ENCODE data around the gene C15orf61.

The C15orf61 gene

DNA sequence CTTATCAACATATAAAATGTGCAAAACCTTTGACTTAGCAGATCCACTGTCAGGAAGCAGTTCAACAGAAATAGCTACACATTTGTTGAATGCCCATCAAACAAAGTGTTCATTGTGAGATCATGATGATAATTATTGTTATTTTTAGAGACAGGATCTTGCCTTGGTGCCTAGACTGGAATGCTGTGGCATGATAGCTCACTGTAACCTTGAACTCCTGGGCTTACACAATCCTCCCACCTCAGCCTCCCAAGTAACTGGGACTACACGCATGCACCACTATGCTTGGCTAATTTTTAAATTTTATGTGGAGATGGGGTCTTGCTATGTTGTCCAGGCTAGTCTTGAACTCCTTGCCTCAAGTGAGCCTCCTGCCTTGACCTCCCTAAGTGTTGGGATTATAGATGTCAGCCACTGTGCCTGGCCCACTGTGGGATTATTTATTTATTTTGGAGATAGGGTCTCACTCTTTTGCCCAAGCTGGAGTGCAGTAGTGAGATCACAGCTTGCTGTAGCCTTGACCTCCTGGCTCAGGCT lies 30.3 kb downstream of the C15orf61 start:
- H3K9ac ChIP-seq (ENCODE audit: low read length): no peak overlapping the region
- no peaks in the 10 kb centered on the region for H3K9me3 ChIP-seq (ENCODE audit: control insufficient read depth, insufficient read depth, low read depth, low read length)
- H3K4me3 ChIP-seq (ENCODE audit: low read depth, low read length): no peak overlapping the region
- H3K27ac ChIP-seq (ENCODE audit: low read depth, low read length): no peak overlapping the region
- peaks cover 27% of the 10 kb centered on the region for H3K4me1 ChIP-seq (ENCODE audit: control insufficient read depth, insufficient read depth, low read length)
- H3K27me3 ChIP-seq (ENCODE audit: control insufficient read depth, insufficient read depth, low read length): no peaks in the 10 kb centered on the region
- H3K36me3 ChIP-seq (ENCODE audit: control insufficient read depth, insufficient read depth, low read length): peaks cover 10% of the 10 kb centered on the region

DNA sequence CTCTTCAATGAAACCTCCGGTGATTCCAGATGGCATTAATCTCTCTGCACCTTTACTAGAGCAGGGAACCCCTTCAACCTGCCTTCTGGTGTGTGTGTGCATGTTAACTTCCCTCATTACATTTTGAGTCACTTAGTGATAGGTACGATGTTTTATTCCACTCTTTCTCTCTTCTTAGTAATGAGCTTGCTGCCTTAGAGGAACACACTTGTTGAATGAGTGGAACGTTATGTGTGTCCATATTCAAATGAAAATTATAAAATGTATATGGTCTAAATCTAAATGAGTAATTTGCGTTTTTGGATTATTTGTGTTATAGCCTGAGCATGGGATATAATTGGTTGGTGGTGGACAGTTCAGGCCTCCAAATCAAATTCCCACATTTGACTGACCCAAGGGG lies 33.6 kb downstream of the C15orf61 start:
- Histone ChIP-seq H3K4me3 (ENCODE audit: low read depth, low read length) (no peak overlapping the region), H3K4me1 (ENCODE audit: control insufficient read depth, insufficient read depth, low read length) (peaks cover 17% of the 10 kb centered on the region), H3K9me3 (ENCODE audit: control insufficient read depth, insufficient read depth, low read depth, low read length) (peaks cover 3% of the 10 kb centered on the region; the same call in 1 of the 2 replicates), H3K27ac (ENCODE audit: low read depth, low read length) (no peak overlapping the region), H3K9ac (ENCODE audit: low read length) (no peak overlapping the region), H3K27me3 (ENCODE audit: control insufficient read depth, insufficient read depth, low read length) (no peaks in the 10 kb centered on the region), H3K36me3 (ENCODE audit: control insufficient read depth, insufficient read depth, low read length) (peaks cover 5% of the 10 kb centered on the region)

DNA sequence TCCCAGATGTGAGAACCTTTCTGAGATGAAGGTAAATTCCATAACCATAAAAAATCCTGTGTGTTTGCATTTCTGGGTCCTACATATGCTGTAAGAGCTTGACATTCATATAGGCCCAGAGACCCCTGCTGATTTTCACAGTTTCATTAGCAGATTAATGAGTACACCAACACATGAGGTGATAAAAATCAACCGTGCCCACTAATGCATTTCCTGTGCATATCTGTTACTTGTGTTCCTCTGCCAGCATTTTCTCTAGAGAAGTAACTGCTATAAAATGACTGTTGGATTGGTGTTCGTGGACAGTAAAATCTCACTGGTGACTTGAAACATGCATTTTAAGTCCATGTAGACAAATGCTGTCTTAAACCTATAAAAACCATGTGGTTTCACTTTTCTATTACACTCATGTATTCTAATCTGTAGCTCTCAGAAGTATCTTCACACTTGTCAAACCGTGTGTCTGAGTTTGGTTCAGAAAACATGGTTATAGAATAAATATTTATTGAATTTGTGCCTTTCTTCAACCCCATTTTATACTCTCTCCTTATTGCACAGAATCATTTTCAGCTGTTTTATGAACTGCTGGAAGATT lies 36.1 kb downstream of the C15orf61 start:
- Histone ChIP-seq H3K9ac (ENCODE audit: low read length) (no peak overlapping the region), H3K9me3 (ENCODE audit: control insufficient read depth, insufficient read depth, low read depth, low read length) (peaks cover 3% of the 10 kb centered on the region; the same call in 1 of the 2 replicates), H3K36me3 (ENCODE audit: control insufficient read depth, insufficient read depth, low read length) (peaks cover 3% of the 10 kb centered on the region; the same call in 1 of the 2 replicates), H3K27ac (ENCODE audit: low read depth, low read length) (no peak overlapping the region), H3K4me3 (ENCODE audit: low read depth, low read length) (no peak overlapping the region), H3K4me1 (ENCODE audit: control insufficient read depth, insufficient read depth, low read length) (peaks cover 10% of the 10 kb centered on the region; the same call in 1 of the 2 replicates), H3K27me3 (ENCODE audit: control insufficient read depth, insufficient read depth, low read length) (no peaks in the 10 kb centered on the region)

DNA sequence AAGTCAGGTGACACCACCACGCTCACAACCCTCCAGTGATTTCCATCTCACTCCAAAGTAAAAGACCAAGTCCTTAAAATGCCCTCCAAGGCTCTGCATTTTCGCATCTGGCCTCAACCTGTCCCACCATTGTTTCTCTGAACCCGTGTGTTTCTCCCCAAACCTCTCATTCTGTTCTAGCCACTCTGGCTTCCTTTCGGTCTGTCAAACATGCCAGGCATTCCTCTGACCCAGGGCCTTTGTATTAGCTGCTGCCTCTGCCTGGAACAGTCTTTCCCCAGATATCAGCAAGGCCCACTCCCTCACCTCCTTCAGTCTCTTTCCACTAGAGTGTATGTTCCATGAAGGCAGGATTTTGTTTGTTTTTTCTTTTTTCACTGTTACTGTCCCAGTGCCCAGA lies 37.6 kb downstream of the C15orf61 start:
- Histone ChIP-seq H3K27me3 (ENCODE audit: control insufficient read depth, insufficient read depth, low read length) (no peaks in the 10 kb centered on the region), H3K9ac (ENCODE audit: low read length) (no peak overlapping the region), H3K4me3 (ENCODE audit: low read depth, low read length) (no peak overlapping the region), H3K36me3 (ENCODE audit: control insufficient read depth, insufficient read depth, low read length) (peaks cover 3% of the 10 kb centered on the region; the same call in 1 of the 2 replicates), H3K27ac (ENCODE audit: low read depth, low read length) (no peak overlapping the region), H3K9me3 (ENCODE audit: control insufficient read depth, insufficient read depth, low read depth, low read length) (peaks cover 3% of the 10 kb centered on the region; the same call in 1 of the 2 replicates), H3K4me1 (ENCODE audit: control insufficient read depth, insufficient read depth, low read length) (peaks cover 10% of the 10 kb centered on the region; the same call in 1 of the 2 replicates)

DNA sequence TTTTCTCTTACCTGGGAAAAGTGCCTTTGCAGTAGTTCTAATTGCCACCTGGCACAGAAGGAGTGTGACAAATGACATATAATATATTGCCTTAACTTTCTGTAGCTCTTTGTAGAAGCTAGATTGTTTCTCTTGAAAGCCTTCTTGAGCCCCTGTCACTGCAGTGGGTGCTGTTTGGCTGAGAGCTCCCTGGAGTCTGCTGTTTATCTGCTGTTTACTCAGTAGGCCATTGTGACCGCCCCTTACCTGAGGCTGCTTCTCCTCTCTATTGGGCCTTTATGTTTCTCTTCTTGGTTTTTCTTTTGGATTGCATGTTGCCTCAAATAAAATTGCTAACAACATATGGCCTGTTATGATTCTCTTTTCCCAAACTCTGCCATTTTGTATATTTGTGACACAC lies 38.2 kb downstream of the C15orf61 start:
- Histone ChIP-seq H3K36me3 (ENCODE audit: control insufficient read depth, insufficient read depth, low read length) (peaks cover 3% of the 10 kb centered on the region; the same call in 1 of the 2 replicates), H3K9me3 (ENCODE audit: control insufficient read depth, insufficient read depth, low read depth, low read length) (peaks cover 3% of the 10 kb centered on the region; the same call in 1 of the 2 replicates), H3K4me1 (ENCODE audit: control insufficient read depth, insufficient read depth, low read length) (peaks cover 14% of the 10 kb centered on the region), H3K27me3 (ENCODE audit: control insufficient read depth, insufficient read depth, low read length) (no peaks in the 10 kb centered on the region), H3K9ac (ENCODE audit: low read length) (no peak overlapping the region), H3K27ac (ENCODE audit: low read depth, low read length) (no peak overlapping the region), H3K4me3 (ENCODE audit: low read depth, low read length) (no peak overlapping the region)

DNA sequence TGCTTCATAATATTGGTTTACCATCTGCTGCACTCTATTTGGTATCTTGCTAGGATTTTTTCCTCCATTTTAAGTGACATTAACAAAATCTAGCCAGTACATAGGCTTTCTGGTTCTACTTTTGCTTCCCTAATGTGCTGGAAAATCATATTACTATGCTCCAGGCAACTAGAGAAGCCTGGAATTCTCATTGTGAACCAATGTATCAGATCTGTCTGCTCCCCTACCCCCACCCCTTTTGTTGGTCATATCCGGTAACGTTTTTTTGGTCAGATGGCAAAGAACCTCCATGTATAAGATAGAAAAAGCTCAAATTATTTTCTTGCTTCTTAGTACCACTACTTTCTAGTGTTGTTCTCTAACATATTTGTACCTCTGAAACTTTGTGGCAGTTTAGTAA lies 38.6 kb downstream of the C15orf61 start:
- no peaks in the 10 kb centered on the region for H3K27me3 ChIP-seq (ENCODE audit: control insufficient read depth, insufficient read depth, low read length)
- H3K9ac ChIP-seq (ENCODE audit: low read length): no peak overlapping the region
- H3K27ac ChIP-seq (ENCODE audit: low read depth, low read length): no peak overlapping the region
- H3K4me1 ChIP-seq (ENCODE audit: control insufficient read depth, insufficient read depth, low read length): peaks cover 18% of the 10 kb centered on the region
- H3K36me3 ChIP-seq (ENCODE audit: control insufficient read depth, insufficient read depth, low read length): peaks cover 3% of the 10 kb centered on the region; the same call in 1 of the 2 replicates
- H3K4me3 ChIP-seq (ENCODE audit: low read depth, low read length): no peak overlapping the region
- H3K9me3 ChIP-seq (ENCODE audit: control insufficient read depth, insufficient read depth, low read depth, low read length): peaks cover 3% of the 10 kb centered on the region; the same call in 1 of the 2 replicates

DNA sequence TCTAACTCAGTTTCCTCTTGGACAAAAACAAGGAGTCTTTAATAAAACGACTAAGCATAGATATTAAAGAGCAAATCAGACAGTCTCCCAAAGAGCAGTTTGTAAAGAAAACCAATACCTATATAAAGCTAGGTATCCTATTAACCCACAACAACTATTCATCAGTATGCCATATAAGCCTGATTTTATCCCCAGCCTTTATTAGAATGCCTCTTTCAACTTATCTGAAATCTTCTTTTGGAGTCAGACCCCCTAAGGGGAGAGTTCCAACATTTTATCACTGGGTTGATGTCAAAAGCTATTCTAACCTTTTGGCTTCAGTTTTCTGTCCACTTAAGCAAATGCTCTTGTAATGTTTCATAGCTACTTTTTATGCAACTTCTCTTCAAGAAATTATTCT lies 39.4 kb downstream of the C15orf61 start:
- Histone ChIP-seq H3K27ac (ENCODE audit: low read depth, low read length) (no peak overlapping the region), H3K9me3 (ENCODE audit: control insufficient read depth, insufficient read depth, low read depth, low read length) (peaks cover 3% of the 10 kb centered on the region; the same call in 1 of the 2 replicates), H3K36me3 (ENCODE audit: control insufficient read depth, insufficient read depth, low read length) (peaks cover 3% of the 10 kb centered on the region; the same call in 1 of the 2 replicates), H3K9ac (ENCODE audit: low read length) (no peak overlapping the region), H3K27me3 (ENCODE audit: control insufficient read depth, insufficient read depth, low read length) (no peaks in the 10 kb centered on the region), H3K4me3 (ENCODE audit: low read depth, low read length) (no peak overlapping the region), H3K4me1 (ENCODE audit: control insufficient read depth, insufficient read depth, low read length) (peaks cover 19% of the 10 kb centered on the region)

DNA sequence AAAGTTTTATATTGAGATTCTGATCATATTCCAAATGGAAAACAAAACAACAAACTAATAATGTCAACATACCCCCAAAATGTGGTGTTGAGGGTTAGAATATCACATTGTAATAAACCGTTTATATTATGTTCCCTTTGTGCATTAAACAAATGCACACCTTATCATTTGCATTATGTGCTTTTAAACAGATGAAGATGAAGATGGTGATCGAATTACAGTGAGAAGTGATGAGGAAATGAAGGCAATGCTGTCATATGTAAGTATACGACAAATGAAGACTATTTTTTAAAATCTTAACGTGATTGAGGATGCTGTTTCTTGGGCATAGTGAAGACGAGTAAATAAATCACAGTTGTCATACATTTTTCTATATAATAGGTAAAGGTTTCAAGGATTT lies 42.2 kb downstream of the C15orf61 start:
- no peak overlapping the region for H3K9ac ChIP-seq (ENCODE audit: low read length)
- no peak overlapping the region for H3K4me3 ChIP-seq (ENCODE audit: low read depth, low read length)
- H3K4me1 ChIP-seq (ENCODE audit: control insufficient read depth, insufficient read depth, low read length): peaks cover 19% of the 10 kb centered on the region
- H3K9me3 ChIP-seq (ENCODE audit: control insufficient read depth, insufficient read depth, low read depth, low read length): peaks cover 1% of the 10 kb centered on the region; the same call in 1 of the 2 replicates
- no peaks in the 10 kb centered on the region for H3K27me3 ChIP-seq (ENCODE audit: control insufficient read depth, insufficient read depth, low read length)
- H3K36me3 ChIP-seq (ENCODE audit: control insufficient read depth, insufficient read depth, low read length): peaks cover 3% of the 10 kb centered on the region; the same call in 1 of the 2 replicates
- H3K27ac ChIP-seq (ENCODE audit: low read depth, low read length): no peak overlapping the region

DNA sequence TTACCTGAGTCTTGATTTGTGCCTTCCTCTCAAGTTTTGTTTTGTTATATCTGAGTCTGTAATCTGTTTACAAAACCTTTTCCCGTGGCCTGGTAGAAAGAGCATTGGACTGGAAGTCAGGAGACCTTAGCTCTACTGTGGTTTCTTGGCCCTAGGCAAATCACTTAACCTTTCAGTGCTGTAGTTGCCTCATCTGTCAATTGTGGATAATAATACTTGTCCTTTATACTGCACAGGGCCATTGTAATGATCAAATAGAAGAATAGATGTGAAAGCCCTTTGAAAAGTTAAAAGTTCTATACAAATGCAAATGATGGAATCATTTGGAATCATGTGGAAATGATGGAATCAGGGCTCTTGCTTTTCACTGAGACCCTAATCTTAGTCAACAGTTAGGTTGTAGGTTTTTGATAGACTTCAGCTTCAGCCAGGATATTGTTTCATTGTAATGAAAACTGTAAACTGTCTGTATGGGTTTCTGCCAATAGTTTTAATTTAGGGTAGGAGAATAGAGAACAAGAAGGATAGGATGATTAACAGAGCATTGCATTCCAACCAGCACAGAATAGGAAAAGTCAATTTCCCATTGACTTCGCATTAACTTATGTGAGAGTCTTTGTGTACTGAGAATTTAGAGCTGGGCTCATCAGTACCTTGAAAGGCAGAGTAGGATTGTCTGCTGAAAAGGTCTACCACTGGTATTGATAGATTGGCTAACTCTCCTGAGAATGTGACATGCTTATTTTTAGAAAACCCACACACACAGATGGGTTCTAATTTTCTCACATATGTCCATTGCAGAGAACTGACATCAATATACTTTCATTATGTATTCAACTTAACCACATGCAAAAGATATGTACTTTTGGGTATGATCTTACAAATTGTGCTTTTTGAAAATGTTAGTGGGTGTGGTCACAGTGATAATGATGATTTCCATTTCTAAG lies 43.4 kb downstream of the C15orf61 start:
- Histone ChIP-seq H3K27ac (ENCODE audit: low read depth, low read length) (no peak overlapping the region), H3K4me1 (ENCODE audit: control insufficient read depth, insufficient read depth, low read length) (peaks cover 9% of the 10 kb centered on the region), H3K36me3 (ENCODE audit: control insufficient read depth, insufficient read depth, low read length) (peaks cover 3% of the 10 kb centered on the region; the same call in 1 of the 2 replicates), H3K27me3 (ENCODE audit: control insufficient read depth, insufficient read depth, low read length) (no peaks in the 10 kb centered on the region), H3K4me3 (ENCODE audit: low read depth, low read length) (no peak overlapping the region), H3K9ac (ENCODE audit: low read length) (no peak overlapping the region), H3K9me3 (ENCODE audit: control insufficient read depth, insufficient read depth, low read depth, low read length) (no peaks in the 10 kb centered on the region)

DNA sequence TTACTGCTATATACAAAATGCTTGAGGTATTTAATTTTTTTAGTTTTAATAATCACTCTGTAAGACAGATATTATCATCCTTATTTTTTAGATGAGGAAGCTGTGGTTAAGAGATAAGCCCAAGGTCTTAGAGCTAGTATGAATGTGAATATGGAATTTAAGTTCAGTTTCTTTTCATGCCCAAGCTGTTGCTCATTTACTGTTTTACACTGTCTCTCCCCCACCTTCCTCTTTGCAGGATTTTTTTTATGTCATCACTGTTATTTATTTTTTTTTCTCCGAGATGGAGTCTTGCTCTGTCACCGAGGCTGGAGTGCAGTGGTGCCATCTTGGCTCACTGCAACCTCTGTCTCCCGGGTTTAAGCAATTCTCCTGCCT lies 44.0 kb downstream of the C15orf61 start:
- no peaks in the 10 kb centered on the region for H3K9me3 ChIP-seq (ENCODE audit: control insufficient read depth, insufficient read depth, low read depth, low read length)
- H3K9ac ChIP-seq (ENCODE audit: low read length): no peak overlapping the region
- H3K4me1 ChIP-seq (ENCODE audit: control insufficient read depth, insufficient read depth, low read length): peaks cover 9% of the 10 kb centered on the region
- no peaks in the 10 kb centered on the region for H3K27me3 ChIP-seq (ENCODE audit: control insufficient read depth, insufficient read depth, low read length)
- no peak overlapping the region for H3K4me3 ChIP-seq (ENCODE audit: low read depth, low read length)
- H3K36me3 ChIP-seq (ENCODE audit: control insufficient read depth, insufficient read depth, low read length): peaks cover 3% of the 10 kb centered on the region; the same call in 1 of the 2 replicates
- no peak overlapping the region for H3K27ac ChIP-seq (ENCODE audit: low read depth, low read length)

DNA sequence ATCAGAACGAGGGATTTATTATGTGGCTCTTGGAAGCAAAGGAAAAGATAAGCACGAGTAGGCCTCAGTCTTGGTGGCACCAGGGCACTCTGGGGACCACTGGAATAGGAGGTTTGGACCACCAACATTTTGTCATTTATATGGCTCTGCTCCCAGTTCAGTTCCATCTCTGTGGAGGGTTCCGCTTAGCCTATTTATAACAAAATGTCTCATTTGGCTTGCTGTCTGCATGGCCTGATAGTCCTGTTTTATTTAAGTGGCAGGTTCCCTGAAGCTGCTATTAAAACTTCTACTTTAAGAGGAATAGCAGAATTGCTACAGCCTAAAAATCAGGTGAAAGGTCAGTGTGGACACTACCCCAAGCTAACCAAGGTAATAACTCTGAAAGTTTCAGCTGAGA lies 48.7 kb downstream of the C15orf61 start:
- no peaks in the 10 kb centered on the region for H3K27me3 ChIP-seq (ENCODE audit: control insufficient read depth, insufficient read depth, low read length)
- H3K4me1 ChIP-seq (ENCODE audit: control insufficient read depth, insufficient read depth, low read length): no peaks in the 10 kb centered on the region
- no peak overlapping the region for H3K4me3 ChIP-seq (ENCODE audit: low read depth, low read length)
- no peak overlapping the region for H3K9ac ChIP-seq (ENCODE audit: low read length)
- H3K9me3 ChIP-seq (ENCODE audit: control insufficient read depth, insufficient read depth, low read depth, low read length): no peaks in the 10 kb centered on the region
- H3K36me3 ChIP-seq (ENCODE audit: control insufficient read depth, insufficient read depth, low read length): no peaks in the 10 kb centered on the region
- H3K27ac ChIP-seq (ENCODE audit: low read depth, low read length): no peak overlapping the region

All from HUES6 (cell line).